Measurements from ENCODE around the gene TEDDM1.

DNA sequence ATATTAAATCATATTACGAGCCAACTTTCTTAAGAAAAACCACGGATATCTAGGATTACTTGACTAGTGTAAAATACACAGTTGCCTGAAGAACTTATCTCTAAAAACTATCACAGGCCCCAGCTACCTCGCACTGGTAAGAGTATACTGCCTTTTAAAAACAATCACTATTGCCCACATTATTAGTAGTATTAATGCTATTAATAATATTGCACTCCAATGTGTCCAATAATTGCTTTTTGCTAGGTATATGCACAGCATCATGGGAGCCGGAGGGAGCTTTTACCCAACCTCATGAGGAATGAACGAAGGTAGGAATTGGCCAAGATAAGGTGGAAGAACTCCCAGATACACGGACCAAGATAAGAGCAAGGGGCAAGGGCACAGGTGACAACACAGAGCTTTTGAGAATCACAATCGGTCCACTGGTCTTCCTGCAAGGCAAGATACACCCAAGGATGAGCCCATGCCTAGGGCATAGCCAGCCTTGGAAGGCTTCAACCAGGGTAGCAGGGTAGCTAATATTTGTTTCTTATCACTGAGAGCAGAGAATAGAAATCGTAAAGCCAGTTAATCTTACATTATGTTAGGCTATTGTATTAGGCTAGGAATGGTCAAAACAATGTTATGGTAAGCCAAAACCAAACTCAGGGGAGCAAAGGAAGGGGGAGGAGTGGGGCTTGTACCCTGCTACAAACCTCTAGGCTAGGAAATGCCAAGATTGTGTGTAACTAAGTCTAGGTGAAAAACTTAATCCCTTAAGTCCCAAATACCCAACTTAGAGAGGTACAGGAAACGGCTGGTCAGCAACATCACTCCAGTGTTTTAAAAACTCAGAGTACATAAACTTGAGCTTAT is 18.3 kb downstream of the TEDDM1 start:
- TF ChIP-seq, protein P1, sequence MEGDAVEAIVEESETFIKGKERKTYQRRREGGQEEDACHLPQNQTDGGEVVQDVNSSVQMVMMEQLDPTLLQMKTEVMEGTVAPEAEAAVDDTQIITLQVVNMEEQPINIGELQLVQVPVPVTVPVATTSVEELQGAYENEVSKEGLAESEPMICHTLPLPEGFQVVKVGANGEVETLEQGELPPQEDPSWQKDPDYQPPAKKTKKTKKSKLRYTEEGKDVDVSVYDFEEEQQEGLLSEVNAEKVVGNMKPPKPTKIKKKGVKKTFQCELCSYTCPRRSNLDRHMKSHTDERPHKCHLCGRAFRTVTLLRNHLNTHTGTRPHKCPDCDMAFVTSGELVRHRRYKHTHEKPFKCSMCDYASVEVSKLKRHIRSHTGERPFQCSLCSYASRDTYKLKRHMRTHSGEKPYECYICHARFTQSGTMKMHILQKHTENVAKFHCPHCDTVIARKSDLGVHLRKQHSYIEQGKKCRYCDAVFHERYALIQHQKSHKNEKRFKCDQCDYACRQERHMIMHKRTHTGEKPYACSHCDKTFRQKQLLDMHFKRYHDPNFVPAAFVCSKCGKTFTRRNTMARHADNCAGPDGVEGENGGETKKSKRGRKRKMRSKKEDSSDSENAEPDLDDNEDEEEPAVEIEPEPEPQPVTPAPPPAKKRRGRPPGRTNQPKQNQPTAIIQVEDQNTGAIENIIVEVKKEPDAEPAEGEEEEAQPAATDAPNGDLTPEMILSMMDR (IDR thresholded peaks at IDR 0.05; ENCODE audit: borderline replicate concordance, extremely low read depth, low read length, poor library complexity, severe bottlenecking), result no peak
- TF ChIP-seq EZH2 (IDR thresholded peaks at IDR 0.05; ENCODE audit: borderline replicate concordance, low read depth, low read length, severe bottlenecking), result no peak
